Measurements from ENCODE around the gene NMBR.

DNA sequence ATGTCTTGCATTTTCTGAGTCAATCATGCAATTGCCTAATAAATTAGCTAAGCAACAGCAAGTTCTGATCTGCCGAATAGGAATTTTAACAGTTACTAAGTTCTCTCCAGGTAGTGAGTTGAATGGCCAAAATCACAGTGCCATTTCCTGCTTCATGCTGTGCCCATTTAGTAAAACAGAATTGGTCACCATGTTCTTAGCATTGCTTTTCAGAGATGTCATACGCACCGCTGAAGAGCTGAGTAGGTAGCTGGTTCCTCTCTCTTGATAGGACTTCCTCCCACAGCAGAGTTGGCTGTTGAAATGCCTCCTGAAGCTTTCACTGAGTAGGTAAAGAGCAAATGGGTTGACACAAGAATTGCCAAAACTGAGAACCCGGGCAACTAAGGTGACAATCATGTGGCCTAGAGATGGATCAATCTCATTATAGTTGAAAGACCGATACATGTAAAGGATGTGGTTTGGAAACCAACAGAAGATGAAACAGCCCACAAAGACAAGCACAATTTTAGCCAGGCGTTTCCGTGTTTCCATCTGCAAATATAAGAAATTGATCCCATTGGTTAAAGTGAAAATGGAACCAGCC is 71.3 kb downstream of the NMBR start:
- TF ChIP-seq, protein P1, sequence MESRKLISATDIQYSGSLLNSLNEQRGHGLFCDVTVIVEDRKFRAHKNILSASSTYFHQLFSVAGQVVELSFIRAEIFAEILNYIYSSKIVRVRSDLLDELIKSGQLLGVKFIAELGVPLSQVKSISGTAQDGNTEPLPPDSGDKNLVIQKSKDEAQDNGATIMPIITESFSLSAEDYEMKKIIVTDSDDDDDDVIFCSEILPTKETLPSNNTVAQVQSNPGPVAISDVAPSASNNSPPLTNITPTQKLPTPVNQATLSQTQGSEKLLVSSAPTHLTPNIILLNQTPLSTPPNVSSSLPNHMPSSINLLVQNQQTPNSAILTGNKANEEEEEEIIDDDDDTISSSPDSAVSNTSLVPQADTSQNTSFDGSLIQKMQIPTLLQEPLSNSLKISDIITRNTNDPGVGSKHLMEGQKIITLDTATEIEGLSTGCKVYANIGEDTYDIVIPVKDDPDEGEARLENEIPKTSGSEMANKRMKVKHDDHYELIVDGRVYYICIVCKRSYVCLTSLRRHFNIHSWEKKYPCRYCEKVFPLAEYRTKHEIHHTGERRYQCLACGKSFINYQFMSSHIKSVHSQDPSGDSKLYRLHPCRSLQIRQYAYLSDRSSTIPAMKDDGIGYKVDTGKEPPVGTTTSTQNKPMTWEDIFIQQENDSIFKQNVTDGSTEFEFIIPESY (IDR thresholded peaks at IDR 0.05; ENCODE audit: extremely low read depth, insufficient replicate concordance, low read length), result no peak
- TF ChIP-seq, protein P2, sequence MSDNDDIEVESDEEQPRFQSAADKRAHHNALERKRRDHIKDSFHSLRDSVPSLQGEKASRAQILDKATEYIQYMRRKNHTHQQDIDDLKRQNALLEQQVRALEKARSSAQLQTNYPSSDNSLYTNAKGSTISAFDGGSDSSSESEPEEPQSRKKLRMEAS (IDR thresholded peaks at IDR 0.05), result no peak
- TF ChIP-seq EZH2 (IDR thresholded peaks at IDR 0.05), result no peak
- TF ChIP-seq, protein P3, sequence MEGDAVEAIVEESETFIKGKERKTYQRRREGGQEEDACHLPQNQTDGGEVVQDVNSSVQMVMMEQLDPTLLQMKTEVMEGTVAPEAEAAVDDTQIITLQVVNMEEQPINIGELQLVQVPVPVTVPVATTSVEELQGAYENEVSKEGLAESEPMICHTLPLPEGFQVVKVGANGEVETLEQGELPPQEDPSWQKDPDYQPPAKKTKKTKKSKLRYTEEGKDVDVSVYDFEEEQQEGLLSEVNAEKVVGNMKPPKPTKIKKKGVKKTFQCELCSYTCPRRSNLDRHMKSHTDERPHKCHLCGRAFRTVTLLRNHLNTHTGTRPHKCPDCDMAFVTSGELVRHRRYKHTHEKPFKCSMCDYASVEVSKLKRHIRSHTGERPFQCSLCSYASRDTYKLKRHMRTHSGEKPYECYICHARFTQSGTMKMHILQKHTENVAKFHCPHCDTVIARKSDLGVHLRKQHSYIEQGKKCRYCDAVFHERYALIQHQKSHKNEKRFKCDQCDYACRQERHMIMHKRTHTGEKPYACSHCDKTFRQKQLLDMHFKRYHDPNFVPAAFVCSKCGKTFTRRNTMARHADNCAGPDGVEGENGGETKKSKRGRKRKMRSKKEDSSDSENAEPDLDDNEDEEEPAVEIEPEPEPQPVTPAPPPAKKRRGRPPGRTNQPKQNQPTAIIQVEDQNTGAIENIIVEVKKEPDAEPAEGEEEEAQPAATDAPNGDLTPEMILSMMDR (IDR thresholded peaks at IDR 0.05 in 2 of 3, conservative IDR thresholded peaks at IDR 0.05 in 1 of 3; ENCODE audit: borderline replicate concordance in 1 of 3, insufficient read depth in 1 of 3, low read depth in 2 of 3, low read length in 2 of 3), result no peak
- no peak for TF ChIP-seq SP1 (IDR thresholded peaks at IDR 0.05; ENCODE audit: low read depth)
- TF ChIP-seq CBX3 (IDR thresholded peaks at IDR 0.05; ENCODE audit: low read depth), result no peak
- TF ChIP-seq YY1 (IDR thresholded peaks at IDR 0.05; ENCODE audit: extremely low read depth, insufficient replicate concordance, low read depth, low read length), result no peak

All from HCT116 (cell line).